BJ (cell line): ENCODE measurements around the gene SPTBN5. TPM values are rescaled to one million over a fixed set of nuclear protein-coding genes. Genes with fewer than 3 reads are reported as not detected.

Experiments used
- CTCF ChIA-PET: fragments of 350-600 bp; formaldehyde crosslinking; extraction: SDS; loops from one replicate; lab custom pipeline; 2021; ENCODE audit warnings: antibody characterized with exemption, inconsistent platforms; lab: Yijun Ruan, JAX
- POLR2A ChIA-PET: fragments of 300-600 bp; sonication (Branson Sonifier 250); formaldehyde crosslinking; extraction: SDS; loops from one replicate; lab custom pipeline; 2021; ENCODE audit warnings: antibody characterized with exemption; lab: Charles Lee
- DNase-seq: peaks from one replicate; pipeline ENCODE4 v3.0.0-alpha.2; 2011; ENCODE audit warnings: low read depth
- H3K27me3 ChIP-seq: 2 replicates; pipeline ENCODE4 v1.6.0; 2011; ENCODE audit warnings: low read length; ENCODE audit not compliant: control insufficient read depth, insufficient read depth
- H3K36me3 ChIP-seq: 2 replicates; pipeline ENCODE4 v1.5.1; 2011; ENCODE audit warnings: low read length; ENCODE audit not compliant: control insufficient read depth, insufficient read depth
- H3K4me3 ChIP-seq: 2 replicates; pipeline ENCODE4 v1.5.1; 2011; ENCODE audit warnings: low read depth, mild to moderate bottlenecking, control low read depth, low read length
- polyA plus RNA-seq: library from polyadenylated mRNA; depleted of rRNA; stranded (reverse); fragments of >200 nt; gene quantifications from 2 replicates; pipeline ENCODE4 v1.2.3, GENCODE V29; 2011
- TF ChIP-seq, protein P1 (sequence below): IDR thresholded peaks from 2 replicates; pipeline ENCODE4 v1.5.1; 2011; ENCODE audit warnings: low read depth, mild to moderate bottlenecking, control low read depth, inconsistent platforms, low read length, moderate library complexity; ENCODE audit not compliant: insufficient read depth

Gene SPTBN5
- polyA plus RNA-seq, 1 experiment, result 0.04 TPM

DNA sequence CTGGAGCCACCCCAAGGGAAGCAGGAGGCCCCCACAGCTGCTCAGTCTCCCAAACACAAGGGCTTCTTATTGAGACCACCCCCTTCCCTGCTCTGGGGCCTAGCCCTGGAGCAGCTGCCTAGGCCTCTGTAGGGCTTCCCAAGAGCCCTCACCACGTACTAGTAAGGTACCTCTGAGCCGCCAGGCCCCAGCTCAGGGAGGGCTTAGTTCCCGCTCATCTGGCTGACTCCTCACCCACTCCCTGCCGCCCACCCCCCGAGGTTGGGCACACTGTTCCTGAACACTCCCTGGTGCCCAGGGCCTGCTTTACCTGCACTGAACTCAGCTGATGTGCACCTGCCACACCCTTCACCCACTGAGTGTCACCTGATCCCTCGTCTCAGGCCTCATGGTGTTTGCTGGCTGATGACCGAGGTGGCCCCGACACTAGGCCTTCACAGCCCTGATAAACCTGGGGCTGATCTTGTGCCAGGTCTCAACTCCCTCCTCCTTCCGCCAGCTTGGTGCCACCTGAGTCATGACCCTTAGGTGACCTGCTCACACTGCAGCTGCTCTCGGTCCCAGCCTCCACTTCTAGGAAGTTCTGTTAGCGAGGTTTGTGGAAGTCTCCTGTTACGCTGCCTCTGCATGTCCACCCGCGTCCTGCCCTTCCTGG lies 18.0 kb upstream of the SPTBN5 start:
- no peak overlapping the region for H3K4me3 ChIP-seq
- TF ChIP-seq, protein P1, sequence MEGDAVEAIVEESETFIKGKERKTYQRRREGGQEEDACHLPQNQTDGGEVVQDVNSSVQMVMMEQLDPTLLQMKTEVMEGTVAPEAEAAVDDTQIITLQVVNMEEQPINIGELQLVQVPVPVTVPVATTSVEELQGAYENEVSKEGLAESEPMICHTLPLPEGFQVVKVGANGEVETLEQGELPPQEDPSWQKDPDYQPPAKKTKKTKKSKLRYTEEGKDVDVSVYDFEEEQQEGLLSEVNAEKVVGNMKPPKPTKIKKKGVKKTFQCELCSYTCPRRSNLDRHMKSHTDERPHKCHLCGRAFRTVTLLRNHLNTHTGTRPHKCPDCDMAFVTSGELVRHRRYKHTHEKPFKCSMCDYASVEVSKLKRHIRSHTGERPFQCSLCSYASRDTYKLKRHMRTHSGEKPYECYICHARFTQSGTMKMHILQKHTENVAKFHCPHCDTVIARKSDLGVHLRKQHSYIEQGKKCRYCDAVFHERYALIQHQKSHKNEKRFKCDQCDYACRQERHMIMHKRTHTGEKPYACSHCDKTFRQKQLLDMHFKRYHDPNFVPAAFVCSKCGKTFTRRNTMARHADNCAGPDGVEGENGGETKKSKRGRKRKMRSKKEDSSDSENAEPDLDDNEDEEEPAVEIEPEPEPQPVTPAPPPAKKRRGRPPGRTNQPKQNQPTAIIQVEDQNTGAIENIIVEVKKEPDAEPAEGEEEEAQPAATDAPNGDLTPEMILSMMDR, result no peak
- DNase-seq, result no peak
- H3K36me3 ChIP-seq, result peaks cover 13% of the 10 kb centered on the region
- ChIA-PET CTCF (interaction anchor here (1.0 to 1.2 kb wide), 2 partner anchors 17 to 25 kb away, joined by 3 read pairs; no protein-coding TSS in a partner anchor), POLR2A (no interaction called here)
- H3K27me3 ChIP-seq, result no peaks in the 10 kb centered on the region

DNA sequence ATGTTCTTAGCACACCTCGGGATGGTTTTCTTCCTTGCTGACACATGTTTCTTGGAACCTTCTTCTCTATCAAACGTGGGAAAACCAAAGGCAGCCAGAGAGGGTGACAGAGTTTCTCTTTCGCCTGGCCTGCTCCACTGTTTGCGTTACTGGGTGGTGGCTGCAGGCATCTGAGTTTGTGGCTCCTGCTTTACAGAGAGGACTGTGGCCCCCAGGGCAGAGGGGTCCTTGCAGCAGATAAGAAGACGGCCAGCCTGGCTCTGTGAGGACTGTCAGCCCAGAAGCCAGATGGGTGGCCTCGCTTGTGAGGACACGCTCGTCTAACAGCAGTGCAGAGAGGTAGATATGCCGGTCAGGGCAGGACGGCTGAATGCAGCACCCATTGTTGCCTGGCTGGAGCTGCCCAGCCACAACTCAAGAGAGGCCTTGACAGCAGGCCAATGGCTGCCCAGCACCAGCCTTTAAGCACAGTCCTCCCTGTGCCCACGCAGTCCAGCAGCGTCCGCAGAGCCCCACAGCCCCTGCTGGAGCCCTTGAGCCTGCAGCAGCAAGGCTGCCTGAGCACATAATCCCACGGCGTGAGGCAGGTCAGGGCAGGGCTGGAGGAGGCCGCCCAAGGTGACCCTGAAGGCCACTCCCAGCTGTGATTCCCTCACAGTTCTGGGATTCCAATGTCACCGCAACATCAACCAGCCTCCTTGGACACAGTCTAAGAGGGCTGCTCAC lies 15.0 kb upstream of the SPTBN5 start:
- no peak overlapping the region for H3K4me3 ChIP-seq
- TF ChIP-seq, protein P1, result no peak
- no peaks in the 10 kb centered on the region for H3K27me3 ChIP-seq
- ChIA-PET CTCF (interaction anchor here (0.9 kb wide), 1 partner anchor 135 kb away, joined by 4 read pairs; the partner anchor contains the start of gene MAPKBP1), POLR2A (no interaction called here)
- peaks cover 16% of the 10 kb centered on the region for H3K36me3 ChIP-seq
- DNase-seq, result no peak

DNA sequence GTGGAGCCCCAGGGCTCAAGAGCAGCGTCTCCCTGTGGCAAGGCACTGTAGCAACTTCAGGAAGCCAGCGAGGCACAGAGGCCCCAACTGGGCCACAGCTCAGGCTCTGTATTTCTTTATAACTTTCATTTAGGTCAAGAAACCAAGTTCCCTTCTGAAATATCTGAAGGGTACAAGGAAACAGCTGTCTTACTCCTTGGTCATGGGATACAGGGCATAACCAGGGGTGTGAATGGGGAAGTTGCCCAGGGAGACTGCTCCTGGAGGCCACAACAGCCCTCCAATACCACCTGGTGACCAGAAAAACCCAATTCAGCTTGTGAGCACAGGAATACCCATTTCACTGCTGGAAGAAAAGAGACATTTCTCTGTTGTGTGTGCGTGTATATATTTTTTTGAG lies 13.3 kb upstream of the SPTBN5 start:
- Histone ChIP-seq H3K4me3 (no peak overlapping the region), H3K36me3 (peaks cover 16% of the 10 kb centered on the region), H3K27me3 (no peaks in the 10 kb centered on the region)
- POLR2A ChIA-PET, result no interaction called here
- CTCF ChIA-PET, result interaction anchor here (0.7 to 4.5 kb wide), 6 partner anchors 8 to 304 kb away, joined by 3 to 30 read pairs (median 3); partner anchors contain the start of gene MAPKBP1
- TF ChIP-seq, protein P1, result no peak
- no peak for DNase-seq

DNA sequence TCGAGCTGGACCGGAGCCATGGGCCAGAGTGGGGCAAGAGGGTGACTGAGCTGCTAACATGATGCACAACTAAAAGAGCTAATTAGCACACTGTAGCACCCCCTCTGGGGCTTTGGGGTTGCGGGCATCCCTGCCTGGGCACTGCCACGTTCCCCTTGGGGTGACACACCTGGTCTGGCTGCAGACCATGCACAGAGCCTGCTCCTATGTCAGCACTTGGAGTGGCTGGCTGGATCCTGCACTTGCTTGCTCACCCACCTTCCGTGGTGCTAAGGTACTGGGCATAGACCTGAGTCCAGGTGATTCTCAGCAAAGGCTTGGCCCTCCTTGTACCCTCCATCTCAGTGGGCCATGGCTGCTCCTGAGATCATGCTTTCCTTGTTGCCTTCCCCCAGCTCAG lies 12.8 kb upstream of the SPTBN5 start:
- TF ChIP-seq, protein P1, result no peak
- no peak for DNase-seq
- CTCF ChIA-PET, result interaction anchor here (1.1 to 4.5 kb wide), 5 partner anchors 9 to 303 kb away, joined by 3 to 30 read pairs (median 3); partner anchors contain the start of gene MAPKBP1
- no peak overlapping the region for H3K4me3 ChIP-seq
- no peaks in the 10 kb centered on the region for H3K27me3 ChIP-seq
- POLR2A ChIA-PET, result no interaction called here
- peaks cover 12% of the 10 kb centered on the region for H3K36me3 ChIP-seq

DNA sequence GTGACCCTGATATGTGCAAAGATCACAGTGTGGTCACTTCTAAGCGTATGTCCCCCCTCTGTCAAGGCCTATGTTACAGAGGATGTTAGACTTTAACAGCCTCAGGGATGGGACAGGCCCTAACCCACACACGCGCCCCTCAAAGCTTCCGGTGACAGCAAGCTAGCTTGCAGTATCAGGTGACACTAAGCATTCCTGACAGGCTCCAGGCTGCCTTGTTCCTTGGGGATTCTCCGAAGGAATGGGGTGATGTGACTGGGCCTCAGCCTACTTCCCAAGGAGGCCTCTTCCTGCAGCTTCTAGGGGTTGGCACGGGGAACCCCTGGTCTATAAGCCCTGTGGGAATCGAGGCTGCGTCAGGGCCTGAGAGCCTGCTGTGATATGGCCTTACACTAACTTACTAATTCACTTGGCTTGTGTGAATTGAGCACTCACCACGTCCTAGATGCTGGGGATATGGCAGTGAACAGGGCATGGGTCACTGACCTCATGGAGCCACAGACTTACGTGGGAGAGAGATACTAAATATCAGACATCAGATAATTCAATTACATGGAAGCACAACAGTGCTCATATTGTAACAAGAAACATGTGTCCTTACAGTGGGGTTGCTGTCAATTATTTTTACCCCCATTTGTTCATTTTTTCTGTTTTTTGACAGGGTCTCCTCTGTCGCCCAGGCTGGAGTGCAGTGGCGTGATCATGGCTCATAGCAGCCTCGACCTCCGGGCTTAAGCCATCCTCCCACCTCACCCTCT lies 11.4 kb upstream of the SPTBN5 start:
- ChIA-PET CTCF (interaction anchor here (0.7 to 4.5 kb wide), 8 partner anchors 10 to 348 kb away, joined by 3 to 30 read pairs (median 6); partner anchors contain the start of genes EHD4, MAPKBP1 and SPTBN5), POLR2A (no interaction called here)
- TF ChIP-seq, protein P1, result no peak
- H3K36me3 ChIP-seq, result peaks cover 16% of the 10 kb centered on the region
- no peaks in the 10 kb centered on the region for H3K27me3 ChIP-seq
- DNase-seq, result no peak
- no peak overlapping the region for H3K4me3 ChIP-seq
